GM12878 (cell line): ENCODE results near the gene DAPK2. TPM values are rescaled to one million over a fixed set of nuclear protein-coding genes. Genes with fewer than 3 reads are reported as not detected.

Experiments
- CHD4 ChIP-seq: fragments of 200-600 bp; sonication (generic); IDR thresholded peaks from 2 replicates; pipeline ENCODE4 v1.6.1; 2016; ENCODE audit warnings: mild to moderate bottlenecking
- FOXK2 ChIP-seq: fragments of 450-650 bp; IDR thresholded peaks from 2 replicates; pipeline ENCODE4 v1.6.1; 2017; ENCODE audit warnings: mild to moderate bottlenecking, moderate library complexity
- HCFC1 ChIP-seq: fragments of 150-350 bp; IDR thresholded peaks from 2 replicates; pipeline ENCODE4 v1.6.1; 2014; ENCODE audit warnings: low read length
- HDAC6 ChIP-seq: fragments of 200-600 bp; sonication (generic); IDR thresholded peaks from one replicate; pipeline ENCODE4 v1.8.0; 2017; ENCODE audit warnings: antibody characterized with exemption; ENCODE audit not compliant: unreplicated experiment
- MTA3 ChIP-seq: IDR thresholded peaks from 2 replicates; pipeline ENCODE4 v1.6.1; 2012; ENCODE audit warnings: low read length, inconsistent platforms, borderline replicate concordance
- NFXL1 ChIP-seq: fragments of 450-650 bp; IDR thresholded peaks from 2 replicates; pipeline ENCODE4 v1.6.1; 2017; ENCODE audit warnings: antibody characterized with exemption, mild to moderate bottlenecking, borderline replicate concordance
- NR2F1 ChIP-seq: fragments of 450-650 bp; conservative IDR thresholded peaks from 2 replicates; pipeline ENCODE4 v1.6.1; 2017; ENCODE audit warnings: mild to moderate bottlenecking
- RCOR1 ChIP-seq: conservative IDR thresholded peaks from 2 replicates; pipeline ENCODE4 v1.6.1; 2012; ENCODE audit warnings: low read depth, low read length, improper control_type of control experiment
- TCF12 ChIP-seq: IDR thresholded peaks from 2 replicates; pipeline ENCODE4 v1.6.1; 2011; ENCODE audit warnings: low read depth, mild to moderate bottlenecking, low read length
- YBX1 ChIP-seq: fragments of 450-650 bp; IDR thresholded peaks from 2 replicates; pipeline ENCODE4 v1.6.1; 2016; ENCODE audit warnings: antibody characterized with exemption
- YY1 ChIP-seq: IDR thresholded peaks from 2 replicates; pipeline ENCODE4 v1.6.1; 2011; ENCODE audit warnings: low read depth, mild to moderate bottlenecking, low read length
- ZNF622 ChIP-seq: fragments of 450-650 bp; IDR thresholded peaks from 2 replicates; pipeline ENCODE4 v1.6.1; 2017; ENCODE audit warnings: mild to moderate bottlenecking, inconsistent platforms
- polyA plus RNA-seq, 11 experiments: library from polyadenylated mRNA; depleted of rRNA in 4 of 11; unstranded in 6 of 11; stranded (reverse) in 5 of 11; fragments of >200 nt; fragmentation: Nextera tagmentation in 4 of 11; fragmentation: Illumina TruSeq in 1 of 11; extraction: Ambion mirVana in 4 of 11; extraction: Trizol in 1 of 11; gene quantifications; 1 replicate in 1 of 11; 2 replicates in 10 of 11; pipeline versions ENCODE4 v1.2.1 to v1.2.3, GENCODE V29; 2011 to 2016; ENCODE audit warnings: inconsistent platforms in 2 of 11, missing spikeins in 2 of 11, low read depth in 1 of 11
- total RNA-seq, 4 experiments: library from RNA; depleted of rRNA in 3 of 4; stranded (reverse); fragments of >200 nt in 3 of 4; fragmentation: Illumina TruSeq in 1 of 4; extraction: Trizol in 1 of 4; gene quantifications; 2 replicates each; pipeline versions ENCODE4 v1.2.1 to v1.2.3, GENCODE V29; 2013 to 2021
- TF ChIP-seq, protein P1 (sequence below): fragments of 450-650 bp; conservative IDR thresholded peaks from 2 replicates; pipeline ENCODE4 v1.6.1; 2017; ENCODE audit warnings: mild to moderate bottlenecking, moderate library complexity
- TF ChIP-seq, protein P2 (sequence below): fragments of 450-650 bp; IDR thresholded peaks from 2 replicates; pipeline ENCODE4 v1.6.1; 2016; ENCODE audit warnings: mild to moderate bottlenecking, moderate library complexity, borderline replicate concordance
- TF ChIP-seq, protein P3 (sequence below): fragments of 450-650 bp; IDR thresholded peaks from 2 replicates; pipeline ENCODE4 v1.6.1; 2017; ENCODE audit warnings: mild to moderate bottlenecking, moderate library complexity
- TF ChIP-seq, protein P4 (sequence below): fragments of 450-650 bp; IDR thresholded peaks from 2 replicates; pipeline ENCODE4 v1.6.1; 2017; ENCODE audit warnings: antibody characterized with exemption, mild to moderate bottlenecking, moderate library complexity
- TF ChIP-seq, protein P5 (sequence below): fragments of 450-650 bp; IDR thresholded peaks from 2 replicates; pipeline ENCODE4 v1.6.1; 2016; ENCODE audit warnings: mild to moderate bottlenecking

The DAPK2 gene
- total and polyA plus RNA-seq, 10 of the 15 experiments (the other 5 are each of a cell fraction or from before 2014, with no cell fraction given), result 0.69 to 8.4 (median 4.1) TPM

DNA sequence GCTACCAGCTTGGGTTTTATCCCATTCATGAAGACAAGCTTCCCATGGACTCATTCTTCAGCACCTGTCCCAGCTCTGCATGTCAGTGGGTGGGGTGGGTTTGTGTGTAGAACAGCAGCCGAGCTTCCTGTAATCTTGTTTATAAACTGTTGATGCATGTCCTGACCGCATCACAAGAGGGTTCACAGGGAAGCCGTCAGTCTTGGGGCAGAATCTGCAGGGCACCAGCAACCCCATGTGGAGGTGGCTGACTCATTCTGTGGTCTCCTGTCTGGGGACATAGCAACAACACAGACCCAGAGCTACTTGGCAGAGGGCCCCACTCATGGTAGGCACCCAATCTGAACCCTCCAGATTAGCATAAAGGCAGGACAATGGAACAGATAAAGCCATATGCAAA, 35.6 kb downstream of the DAPK2 start (continued):
- TF ChIP-seq, protein P1, sequence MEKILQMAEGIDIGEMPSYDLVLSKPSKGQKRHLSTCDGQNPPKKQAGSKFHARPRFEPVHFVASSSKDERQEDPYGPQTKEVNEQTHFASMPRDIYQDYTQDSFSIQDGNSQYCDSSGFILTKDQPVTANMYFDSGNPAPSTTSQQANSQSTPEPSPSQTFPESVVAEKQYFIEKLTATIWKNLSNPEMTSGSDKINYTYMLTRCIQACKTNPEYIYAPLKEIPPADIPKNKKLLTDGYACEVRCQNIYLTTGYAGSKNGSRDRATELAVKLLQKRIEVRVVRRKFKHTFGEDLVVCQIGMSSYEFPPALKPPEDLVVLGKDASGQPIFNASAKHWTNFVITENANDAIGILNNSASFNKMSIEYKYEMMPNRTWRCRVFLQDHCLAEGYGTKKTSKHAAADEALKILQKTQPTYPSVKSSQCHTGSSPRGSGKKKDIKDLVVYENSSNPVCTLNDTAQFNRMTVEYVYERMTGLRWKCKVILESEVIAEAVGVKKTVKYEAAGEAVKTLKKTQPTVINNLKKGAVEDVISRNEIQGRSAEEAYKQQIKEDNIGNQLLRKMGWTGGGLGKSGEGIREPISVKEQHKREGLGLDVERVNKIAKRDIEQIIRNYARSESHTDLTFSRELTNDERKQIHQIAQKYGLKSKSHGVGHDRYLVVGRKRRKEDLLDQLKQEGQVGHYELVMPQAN, result no peak
- TF ChIP-seq TCF12, result peak; percentile 67; the same call in 1 of the 2 replicates
- TF ChIP-seq RCOR1, result 0 out of 2 replicates have a peak, but pooled peaks have one; percentile 56
- no peak for TF ChIP-seq HDAC6
- TF ChIP-seq, protein P2, sequence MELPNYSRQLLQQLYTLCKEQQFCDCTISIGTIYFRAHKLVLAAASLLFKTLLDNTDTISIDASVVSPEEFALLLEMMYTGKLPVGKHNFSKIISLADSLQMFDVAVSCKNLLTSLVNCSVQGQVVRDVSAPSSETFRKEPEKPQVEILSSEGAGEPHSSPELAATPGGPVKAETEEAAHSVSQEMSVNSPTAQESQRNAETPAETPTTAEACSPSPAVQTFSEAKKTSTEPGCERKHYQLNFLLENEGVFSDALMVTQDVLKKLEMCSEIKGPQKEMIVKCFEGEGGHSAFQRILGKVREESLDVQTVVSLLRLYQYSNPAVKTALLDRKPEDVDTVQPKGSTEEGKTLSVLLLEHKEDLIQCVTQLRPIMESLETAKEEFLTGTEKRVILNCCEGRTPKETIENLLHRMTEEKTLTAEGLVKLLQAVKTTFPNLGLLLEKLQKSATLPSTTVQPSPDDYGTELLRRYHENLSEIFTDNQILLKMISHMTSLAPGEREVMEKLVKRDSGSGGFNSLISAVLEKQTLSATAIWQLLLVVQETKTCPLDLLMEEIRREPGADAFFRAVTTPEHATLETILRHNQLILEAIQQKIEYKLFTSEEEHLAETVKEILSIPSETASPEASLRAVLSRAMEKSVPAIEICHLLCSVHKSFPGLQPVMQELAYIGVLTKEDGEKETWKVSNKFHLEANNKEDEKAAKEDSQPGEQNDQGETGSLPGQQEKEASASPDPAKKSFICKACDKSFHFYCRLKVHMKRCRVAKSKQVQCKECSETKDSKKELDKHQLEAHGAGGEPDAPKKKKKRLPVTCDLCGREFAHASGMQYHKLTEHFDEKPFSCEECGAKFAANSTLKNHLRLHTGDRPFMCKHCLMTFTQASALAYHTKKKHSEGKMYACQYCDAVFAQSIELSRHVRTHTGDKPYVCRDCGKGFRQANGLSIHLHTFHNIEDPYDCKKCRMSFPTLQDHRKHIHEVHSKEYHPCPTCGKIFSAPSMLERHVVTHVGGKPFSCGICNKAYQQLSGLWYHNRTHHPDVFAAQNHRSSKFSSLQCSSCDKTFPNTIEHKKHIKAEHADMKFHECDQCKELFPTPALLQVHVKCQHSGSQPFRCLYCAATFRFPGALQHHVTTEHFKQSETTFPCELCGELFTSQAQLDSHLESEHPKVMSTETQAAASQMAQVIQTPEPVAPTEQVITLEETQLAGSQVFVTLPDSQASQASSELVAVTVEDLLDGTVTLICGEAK, result no peak; the same call in 1 of the 2 replicates
- no peak; the same call in 1 of the 2 replicates for TF ChIP-seq MTA3
- TF ChIP-seq NR2F1, result peak; percentile 34; the same call in 1 of the 2 replicates
- TF ChIP-seq, protein P3, sequence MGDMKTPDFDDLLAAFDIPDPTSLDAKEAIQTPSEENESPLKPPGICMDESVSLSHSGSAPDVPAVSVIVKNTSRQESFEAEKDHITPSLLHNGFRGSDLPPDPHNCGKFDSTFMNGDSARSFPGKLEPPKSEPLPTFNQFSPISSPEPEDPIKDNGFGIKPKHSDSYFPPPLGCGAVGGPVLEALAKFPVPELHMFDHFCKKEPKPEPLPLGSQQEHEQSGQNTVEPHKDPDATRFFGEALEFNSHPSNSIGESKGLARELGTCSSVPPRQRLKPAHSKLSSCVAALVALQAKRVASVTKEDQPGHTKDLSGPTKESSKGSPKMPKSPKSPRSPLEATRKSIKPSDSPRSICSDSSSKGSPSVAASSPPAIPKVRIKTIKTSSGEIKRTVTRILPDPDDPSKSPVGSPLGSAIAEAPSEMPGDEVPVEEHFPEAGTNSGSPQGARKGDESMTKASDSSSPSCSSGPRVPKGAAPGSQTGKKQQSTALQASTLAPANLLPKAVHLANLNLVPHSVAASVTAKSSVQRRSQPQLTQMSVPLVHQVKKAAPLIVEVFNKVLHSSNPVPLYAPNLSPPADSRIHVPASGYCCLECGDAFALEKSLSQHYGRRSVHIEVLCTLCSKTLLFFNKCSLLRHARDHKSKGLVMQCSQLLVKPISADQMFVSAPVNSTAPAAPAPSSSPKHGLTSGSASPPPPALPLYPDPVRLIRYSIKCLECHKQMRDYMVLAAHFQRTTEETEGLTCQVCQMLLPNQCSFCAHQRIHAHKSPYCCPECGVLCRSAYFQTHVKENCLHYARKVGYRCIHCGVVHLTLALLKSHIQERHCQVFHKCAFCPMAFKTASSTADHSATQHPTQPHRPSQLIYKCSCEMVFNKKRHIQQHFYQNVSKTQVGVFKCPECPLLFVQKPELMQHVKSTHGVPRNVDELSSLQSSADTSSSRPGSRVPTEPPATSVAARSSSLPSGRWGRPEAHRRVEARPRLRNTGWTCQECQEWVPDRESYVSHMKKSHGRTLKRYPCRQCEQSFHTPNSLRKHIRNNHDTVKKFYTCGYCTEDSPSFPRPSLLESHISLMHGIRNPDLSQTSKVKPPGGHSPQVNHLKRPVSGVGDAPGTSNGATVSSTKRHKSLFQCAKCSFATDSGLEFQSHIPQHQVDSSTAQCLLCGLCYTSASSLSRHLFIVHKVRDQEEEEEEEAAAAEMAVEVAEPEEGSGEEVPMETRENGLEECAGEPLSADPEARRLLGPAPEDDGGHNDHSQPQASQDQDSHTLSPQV, result no peak
- no peak for TF ChIP-seq HCFC1
- no peak for TF ChIP-seq NFXL1
- TF ChIP-seq, protein P4, sequence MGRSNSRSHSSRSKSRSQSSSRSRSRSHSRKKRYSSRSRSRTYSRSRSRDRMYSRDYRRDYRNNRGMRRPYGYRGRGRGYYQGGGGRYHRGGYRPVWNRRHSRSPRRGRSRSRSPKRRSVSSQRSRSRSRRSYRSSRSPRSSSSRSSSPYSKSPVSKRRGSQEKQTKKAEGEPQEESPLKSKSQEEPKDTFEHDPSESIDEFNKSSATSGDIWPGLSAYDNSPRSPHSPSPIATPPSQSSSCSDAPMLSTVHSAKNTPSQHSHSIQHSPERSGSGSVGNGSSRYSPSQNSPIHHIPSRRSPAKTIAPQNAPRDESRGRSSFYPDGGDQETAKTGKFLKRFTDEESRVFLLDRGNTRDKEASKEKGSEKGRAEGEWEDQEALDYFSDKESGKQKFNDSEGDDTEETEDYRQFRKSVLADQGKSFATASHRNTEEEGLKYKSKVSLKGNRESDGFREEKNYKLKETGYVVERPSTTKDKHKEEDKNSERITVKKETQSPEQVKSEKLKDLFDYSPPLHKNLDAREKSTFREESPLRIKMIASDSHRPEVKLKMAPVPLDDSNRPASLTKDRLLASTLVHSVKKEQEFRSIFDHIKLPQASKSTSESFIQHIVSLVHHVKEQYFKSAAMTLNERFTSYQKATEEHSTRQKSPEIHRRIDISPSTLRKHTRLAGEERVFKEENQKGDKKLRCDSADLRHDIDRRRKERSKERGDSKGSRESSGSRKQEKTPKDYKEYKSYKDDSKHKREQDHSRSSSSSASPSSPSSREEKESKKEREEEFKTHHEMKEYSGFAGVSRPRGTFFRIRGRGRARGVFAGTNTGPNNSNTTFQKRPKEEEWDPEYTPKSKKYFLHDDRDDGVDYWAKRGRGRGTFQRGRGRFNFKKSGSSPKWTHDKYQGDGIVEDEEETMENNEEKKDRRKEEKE, result no peak
- TF ChIP-seq YBX1, result no peak
- TF ChIP-seq CHD4, result no peak
- 0 out of 2 replicates have a peak, but pooled peaks have one; percentile 58 for TF ChIP-seq YY1
- peak; percentile 85 for TF ChIP-seq FOXK2
- no peak for TF ChIP-seq ZNF622
- TF ChIP-seq, protein P5, sequence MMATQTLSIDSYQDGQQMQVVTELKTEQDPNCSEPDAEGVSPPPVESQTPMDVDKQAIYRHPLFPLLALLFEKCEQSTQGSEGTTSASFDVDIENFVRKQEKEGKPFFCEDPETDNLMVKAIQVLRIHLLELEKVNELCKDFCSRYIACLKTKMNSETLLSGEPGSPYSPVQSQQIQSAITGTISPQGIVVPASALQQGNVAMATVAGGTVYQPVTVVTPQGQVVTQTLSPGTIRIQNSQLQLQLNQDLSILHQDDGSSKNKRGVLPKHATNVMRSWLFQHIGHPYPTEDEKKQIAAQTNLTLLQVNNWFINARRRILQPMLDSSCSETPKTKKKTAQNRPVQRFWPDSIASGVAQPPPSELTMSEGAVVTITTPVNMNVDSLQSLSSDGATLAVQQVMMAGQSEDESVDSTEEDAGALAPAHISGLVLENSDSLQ, result peak; percentile 86
